CD1c-positive myeloid dendritic cell (primary cell): Measurements from ENCODE around the gene PTER.

ENCODE experiments used
- DNase-seq: peaks from one replicate; pipeline ENCODE4 v3.0.0-alpha.2; 2016; ENCODE audit errors: extremely low spot score

Gene PTER

GRCh38 chr10:16436758-16437539 lies at the start of gene PTER:
Gene PTER (plus strand): TSS chr10:16437010. CDS start chr10:16484385, 47,375 bp downstream.
- peak; percentile 98 for DNase-seq

GRCh38 chr10:16392531-16393069 lies 44.2 kb upstream of the PTER start:
- no peak for DNase-seq

GRCh38 chr10:16393271-16393858 lies 43.4 kb upstream of the PTER start:
- no peak for DNase-seq

- no peak for DNase-seq
These were observed 35.4 kb upstream of the PTER start for GRCh38 chr10:16401416-16401815.

- no peak for DNase-seq
These were observed 28.4 kb upstream of the PTER start for GRCh38 chr10:16408379-16408778.

GRCh38 chr10:16417341-16417740 lies 19.5 kb upstream of the PTER start:
- no peak for DNase-seq

- no peak for DNase-seq
These were observed 13.2 kb upstream of the PTER start for GRCh38 chr10:16423599-16423998.

GRCh38 chr10:16425449-16425848 lies 11.4 kb upstream of the PTER start:
- DNase-seq: no peak

- no peak for DNase-seq
These were observed 7.3 kb upstream of the PTER start for GRCh38 chr10:16429539-16429938.

GRCh38 chr10:16436367-16436757 lies 448 bp upstream of the PTER start:
- DNase-seq: no peak

- DNase-seq: peak; percentile 3
These were observed 707 bp downstream of the PTER start for GRCh38 chr10:16437540-16437894.

GRCh38 chr10:16439295-16439694 lies 2.5 kb downstream of the PTER start:
- DNase-seq: no peak

GRCh38 chr10:16440396-16441133 lies 3.8 kb downstream of the PTER start:
- DNase-seq: no peak

- no peak for DNase-seq
These were observed 4.5 kb downstream of the PTER start for GRCh38 chr10:16441173-16441840.

GRCh38 chr10:16442914-16443313 lies 6.1 kb downstream of the PTER start:
- no peak for DNase-seq

GRCh38 chr10:16445770-16446469 lies 9.1 kb downstream of the PTER start:
- DNase-seq: no peak

- no peak for DNase-seq
These were observed 12.6 kb downstream of the PTER start for GRCh38 chr10:16449454-16449853.

- DNase-seq: no peak
These were observed 21.6 kb downstream of the PTER start for GRCh38 chr10:16458166-16458955.

- DNase-seq: no peak
These were observed 22.7 kb downstream of the PTER start for GRCh38 chr10:16459423-16459939.

- no peak for DNase-seq
These were observed 29.2 kb downstream of the PTER start for GRCh38 chr10:16466001-16466400.
